ENCODE results near the gene RNF34. TPM values are rescaled to one million over a fixed set of nuclear protein-coding genes. Genes with fewer than 3 reads are reported as not detected.

RNF34 gene
- total and polyA plus RNA-seq, 2 of the 13 experiments (the other 11 are each of a cell fraction or from before 2014, with no cell fraction given), result 36.8 to 53.2 TPM

GRCh38 chr12:121467638-121468498 lies 68.0 kb downstream of the RNF34 start (continued):
- no peak for TF ChIP-seq AFF4 (CRISPR knock-in tag; IDR thresholded peaks at IDR 0.05)
- 0 out of 2 replicates have a peak, but pooled peaks have one; percentile 50 for TF ChIP-seq ZNF572 (CRISPR knock-in tag; IDR thresholded peaks at IDR 0.05)
- no peak for TF ChIP-seq STAG1 (CRISPR knock-in tag; IDR thresholded peaks at IDR 0.05)
- no peak for TF ChIP-seq ZNF691 (CRISPR knock-in tag; IDR thresholded peaks at IDR 0.05; ENCODE audit: borderline replicate concordance, low read depth)
- no peak for TF ChIP-seq MLLT10 (CRISPR knock-in tag; IDR thresholded peaks at IDR 0.05)
- no peak for TF ChIP-seq GATA4 (IDR thresholded peaks at IDR 0.05; ENCODE audit: borderline replicate concordance, low read depth)
- no peak for TF ChIP-seq ZNF777 (CRISPR knock-in tag; IDR thresholded peaks at IDR 0.05)
- no peak for TF ChIP-seq KDM5A (IDR thresholded peaks at IDR 0.05; ENCODE audit: borderline replicate concordance, low read length)
- no peak for TF ChIP-seq RELA (CRISPR knock-in tag; IDR thresholded peaks at IDR 0.05)
- no peak for TF ChIP-seq ARNT2 (CRISPR knock-in tag; IDR thresholded peaks at IDR 0.05; ENCODE audit: low read depth)
- peak; percentile 41; the same call in 1 of the 2 replicates for TF ChIP-seq ZNF772 (CRISPR knock-in tag; IDR thresholded peaks at IDR 0.05)
- TF ChIP-seq ZSCAN30 (CRISPR knock-in tag; IDR thresholded peaks at IDR 0.05), result no peak
- TF ChIP-seq ZFP36L1 (CRISPR knock-in tag; IDR thresholded peaks at IDR 0.05), result no peak
- TF ChIP-seq NONO (IDR thresholded peaks at IDR 0.05), result no peak
- no peak for TF ChIP-seq NONO (CRISPR knock-in tag; conservative IDR thresholded peaks at IDR 0.05)
- no peak for TF ChIP-seq ZNF747 (CRISPR knock-in tag; IDR thresholded peaks at IDR 0.05; ENCODE audit: borderline replicate concordance)
- peak; percentile 19; the same call in 1 of the 2 replicates for TF ChIP-seq SALL1 (CRISPR knock-in tag; IDR thresholded peaks at IDR 0.05)
- TF ChIP-seq NFATC3 (CRISPR knock-in tag; IDR thresholded peaks at IDR 0.05), result no peak
- no peak for TF ChIP-seq ZNF431 (CRISPR knock-in tag; IDR thresholded peaks at IDR 0.05; ENCODE audit: borderline replicate concordance, low read depth)
- TF ChIP-seq ZNF235 (CRISPR knock-in tag; IDR thresholded peaks at IDR 0.05; ENCODE audit: borderline replicate concordance), result no peak
- TF ChIP-seq RBFOX2 (IDR thresholded peaks at IDR 0.05; ENCODE audit: low read depth, low read length), result no peak; the same call in none of the 2 replicates
- no peak for TF ChIP-seq ZNF362 (CRISPR knock-in tag; IDR thresholded peaks at IDR 0.05; ENCODE audit: borderline replicate concordance)
- no peak for TF ChIP-seq IKZF1 (IDR thresholded peaks at IDR 0.05)
